ENCODE measurements around the gene RDH11.

GRCh38 chr14:67710209-67710608 is 14.6 kb upstream of the RDH11 start:
- TF ChIP-seq CTCF (IDR thresholded peaks at IDR 0.05; ENCODE audit: insufficient read depth, low read length) (no peak), REST (IDR thresholded peaks at IDR 0.05; ENCODE audit: insufficient replicate concordance, low read depth) (no peak), POLR2AphosphoS5 (IDR thresholded peaks at IDR 0.05; ENCODE audit: low read depth) (no peak)
